Cardiac muscle cell (in vitro differentiated cells and primary cell): ENCODE results near the gene IL27RA. TPM values are rescaled to one million over a fixed set of nuclear protein-coding genes. Genes with fewer than 3 reads are reported as not detected.

Experiments
- DNase-seq, 2 donors: peaks; one replicate each; pipeline versions ENCODE4 v3.0.0 to v3.0.0-alpha.2; 2010 to 2017; ENCODE audit warnings: low read depth in 1 of 2, low spot score in 1 of 2
- H3K27ac ChIP-seq: fragments of 200-600 bp; sonication (generic); 2 replicates; pipeline ENCODE4 v1.5.1; 2016
- H3K27me3 ChIP-seq: fragments of 200-600 bp; sonication (generic); 2 replicates; pipeline ENCODE4 v1.6.0; 2016; ENCODE audit warnings: control low read depth
- H3K36me3 ChIP-seq: fragments of 200-600 bp; sonication (generic); 2 replicates; pipeline ENCODE4 v1.5.1; 2016; ENCODE audit warnings: control low read depth
- H3K4me1 ChIP-seq: fragments of 200-600 bp; sonication (generic); 2 replicates; pipeline ENCODE4 v1.8.1; 2017; ENCODE audit warnings: low read depth, mild to moderate bottlenecking, mixed run types
- H3K4me3 ChIP-seq: fragments of 200-600 bp; sonication (generic); 2 replicates; pipeline ENCODE4 v1.5.1; 2016; ENCODE audit warnings: mild to moderate bottlenecking
- H3K9me3 ChIP-seq: fragments of 200-600 bp; sonication (generic); 2 replicates; pipeline ENCODE4 v1.5.1; 2017; ENCODE audit warnings: low read depth, mild to moderate bottlenecking, control low read depth
- polyA plus RNA-seq: library from polyadenylated mRNA; unstranded; fragments of >200 nt; fragmentation: Nextera tagmentation; extraction: Ambion mirVana; gene quantifications from 2 replicates; pipeline ENCODE4 v1.2.1, GENCODE V29; 2016
- total RNA-seq: library from RNA; depleted of rRNA; stranded (reverse); fragments of >200 nt; gene quantifications from 2 replicates; pipeline ENCODE4 v1.2.3, GENCODE V29; 2016
- TF ChIP-seq, protein P1 (sequence below): IDR thresholded peaks from 2 replicates; pipeline ENCODE4 v1.5.1; 2012; ENCODE audit warnings: low read depth, mild to moderate bottlenecking, low read length

IL27RA gene
- total and polyA plus RNA-seq, 2 experiments from 2014 or later, result 4.3 to 7.1 TPM

GRCh38 chr19:14053500-14053899 lies 21.9 kb downstream of the IL27RA start:
- Histone ChIP-seq H3K27me3 (peaks cover 9% of the 10 kb centered on the region), H3K27ac (no peak overlapping the region), H3K4me3 (no peak overlapping the region), H3K36me3 (no peaks in the 10 kb centered on the region), H3K4me1 (peaks cover 4% of the 10 kb centered on the region), H3K9me3 (no peaks in the 10 kb centered on the region)
- TF ChIP-seq, protein P1, sequence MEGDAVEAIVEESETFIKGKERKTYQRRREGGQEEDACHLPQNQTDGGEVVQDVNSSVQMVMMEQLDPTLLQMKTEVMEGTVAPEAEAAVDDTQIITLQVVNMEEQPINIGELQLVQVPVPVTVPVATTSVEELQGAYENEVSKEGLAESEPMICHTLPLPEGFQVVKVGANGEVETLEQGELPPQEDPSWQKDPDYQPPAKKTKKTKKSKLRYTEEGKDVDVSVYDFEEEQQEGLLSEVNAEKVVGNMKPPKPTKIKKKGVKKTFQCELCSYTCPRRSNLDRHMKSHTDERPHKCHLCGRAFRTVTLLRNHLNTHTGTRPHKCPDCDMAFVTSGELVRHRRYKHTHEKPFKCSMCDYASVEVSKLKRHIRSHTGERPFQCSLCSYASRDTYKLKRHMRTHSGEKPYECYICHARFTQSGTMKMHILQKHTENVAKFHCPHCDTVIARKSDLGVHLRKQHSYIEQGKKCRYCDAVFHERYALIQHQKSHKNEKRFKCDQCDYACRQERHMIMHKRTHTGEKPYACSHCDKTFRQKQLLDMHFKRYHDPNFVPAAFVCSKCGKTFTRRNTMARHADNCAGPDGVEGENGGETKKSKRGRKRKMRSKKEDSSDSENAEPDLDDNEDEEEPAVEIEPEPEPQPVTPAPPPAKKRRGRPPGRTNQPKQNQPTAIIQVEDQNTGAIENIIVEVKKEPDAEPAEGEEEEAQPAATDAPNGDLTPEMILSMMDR, result no peak
- no peak for DNase-seq

DNA sequence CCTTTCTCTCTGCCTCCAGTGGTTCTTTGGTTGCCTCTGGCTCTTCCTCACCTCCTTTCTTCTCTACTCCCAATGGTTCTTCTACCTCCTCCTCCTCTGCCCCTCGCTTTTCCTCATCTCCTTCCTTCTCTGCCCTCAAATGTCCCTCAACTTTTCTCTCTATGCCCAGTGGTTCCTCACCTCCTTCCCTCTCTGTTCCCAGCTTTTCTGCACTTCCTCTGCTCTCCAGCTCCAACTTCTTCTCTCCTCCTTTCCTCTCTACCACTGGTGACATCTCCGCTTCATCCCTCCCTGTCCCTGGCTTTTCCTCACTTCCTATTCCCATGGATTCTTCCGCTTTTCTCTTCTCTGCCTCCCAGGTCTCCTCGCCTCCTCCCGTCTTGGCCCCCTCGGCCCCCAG lies 22.5 kb downstream of the IL27RA start:
- no peak overlapping the region for H3K4me3 ChIP-seq
- no peak for DNase-seq
- peaks cover 15% of the 10 kb centered on the region for H3K27me3 ChIP-seq
- no peaks in the 10 kb centered on the region for H3K9me3 ChIP-seq
- H3K4me1 ChIP-seq, result peaks cover 4% of the 10 kb centered on the region
- TF ChIP-seq, protein P1, result no peak
- H3K27ac ChIP-seq, result no peak overlapping the region
- H3K36me3 ChIP-seq, result no peaks in the 10 kb centered on the region

DNA sequence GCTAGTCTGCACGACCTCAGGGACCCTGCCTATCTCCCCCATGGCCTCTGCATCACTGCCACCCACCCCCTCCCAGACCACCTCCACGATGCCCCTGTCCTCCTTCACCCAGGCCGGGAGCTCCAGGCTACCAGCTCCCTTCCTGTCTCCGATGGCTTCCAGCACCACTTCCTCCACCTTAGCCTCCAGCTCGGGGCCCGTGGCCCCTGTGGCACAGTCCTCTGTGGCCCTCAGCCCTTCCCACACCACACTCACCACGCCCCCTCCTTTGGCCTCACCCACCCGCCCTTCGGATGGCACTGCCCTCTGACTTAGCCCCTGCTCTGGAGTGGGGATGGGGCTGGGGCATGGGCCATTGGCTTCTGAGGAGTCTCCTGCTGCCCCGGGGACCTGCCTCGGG lies 23.2 kb downstream of the IL27RA start:
- no peak overlapping the region for H3K27ac ChIP-seq
- no peak for DNase-seq
- no peaks in the 10 kb centered on the region for H3K36me3 ChIP-seq
- no peak overlapping the region for H3K4me3 ChIP-seq
- H3K27me3 ChIP-seq, result peaks cover 21% of the 10 kb centered on the region
- H3K4me1 ChIP-seq, result peaks cover 4% of the 10 kb centered on the region
- no peaks in the 10 kb centered on the region for H3K9me3 ChIP-seq
- TF ChIP-seq, protein P1, result no peak

- H3K9me3 ChIP-seq, result no peaks in the 10 kb centered on the region
- H3K4me1 ChIP-seq, result peaks cover 4% of the 10 kb centered on the region
- H3K27ac ChIP-seq, result no peak overlapping the region
- DNase-seq, result no peak
- H3K4me3 ChIP-seq, result no peak overlapping the region
- H3K27me3 ChIP-seq, result peaks cover 23% of the 10 kb centered on the region
- TF ChIP-seq, protein P1, result no peak
- no peaks in the 10 kb centered on the region for H3K36me3 ChIP-seq
Observed at GRCh38 chr19:14055396-14055795, 23.8 kb downstream of the IL27RA start.

DNA sequence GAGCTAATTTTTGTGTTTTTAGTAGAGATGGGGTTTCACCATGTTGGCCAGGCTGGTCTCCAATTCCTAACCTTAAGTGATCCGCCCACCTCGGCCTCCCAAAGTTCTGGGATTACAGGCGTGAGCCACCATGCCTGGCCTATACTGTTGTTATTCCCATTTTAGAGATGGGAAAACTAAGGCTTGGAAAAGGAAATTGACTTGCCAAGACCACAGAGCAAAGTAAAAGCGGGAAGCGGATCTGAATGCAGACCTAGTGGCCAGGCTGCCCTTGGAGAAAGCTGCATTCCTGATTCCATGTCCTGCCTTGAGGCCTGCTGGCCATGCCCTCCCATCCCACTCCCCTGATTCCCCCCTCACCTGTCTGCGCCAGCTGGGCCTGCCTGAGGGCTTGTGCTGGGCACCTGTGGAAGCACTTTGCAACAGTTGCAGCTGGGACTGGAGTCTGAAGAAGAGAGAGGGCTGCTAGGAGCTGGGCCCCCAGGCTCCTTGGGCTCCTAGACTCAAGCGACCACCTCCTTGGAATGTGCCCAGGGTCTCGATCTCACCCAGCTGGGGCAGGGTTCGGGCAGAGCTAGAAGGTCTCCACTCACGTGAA lies 24.6 kb downstream of the IL27RA start:
- Histone ChIP-seq H3K36me3 (no peaks in the 10 kb centered on the region), H3K4me1 (peaks cover 4% of the 10 kb centered on the region), H3K9me3 (no peaks in the 10 kb centered on the region), H3K4me3 (no peak overlapping the region), H3K27ac (no peak overlapping the region), H3K27me3 (peaks cover 23% of the 10 kb centered on the region)
- TF ChIP-seq, protein P1, result no peak
- DNase-seq, result no peak
